H1 (cell line): ENCODE data around the gene FGF12. TPM values are rescaled to one million over a fixed set of nuclear protein-coding genes. Genes with fewer than 3 reads are reported as not detected.

Source experiments
- CBX5 ChIP-seq: fragments of 300-800, 300-1000 bp; sonication (generic); IDR thresholded peaks from 2 replicates; pipeline ENCODE4 v1.7.1; 2016; ENCODE audit warnings: antibody characterized with exemption, low read length, low read depth
- EGR1 ChIP-seq: IDR thresholded peaks from 2 replicates; pipeline ENCODE4 v1.6.1; 2011; ENCODE audit warnings: low read depth, low read length, borderline replicate concordance
- GABPA ChIP-seq: IDR thresholded peaks from 2 replicates; pipeline ENCODE4 v1.6.1; 2011; ENCODE audit warnings: mild to moderate bottlenecking, low read length, moderate library complexity, borderline replicate concordance; ENCODE audit not compliant: insufficient read depth
- KDM4A ChIP-seq: IDR thresholded peaks from one replicate; pipeline ENCODE4 v1.7.1; 2012; ENCODE audit warnings: low read depth, mild to moderate bottlenecking, moderate library complexity, low read length, inconsistent platforms; ENCODE audit not compliant: severe bottlenecking
- PHF8 ChIP-seq: fragments of 200-600 bp; sonication (generic); conservative IDR thresholded peaks from 2 replicates; pipeline ENCODE4 v1.7.1; 2012; ENCODE audit warnings: low read depth, mild to moderate bottlenecking, inconsistent platforms, low read length, moderate library complexity
- RXRA ChIP-seq: IDR thresholded peaks from 2 replicates; pipeline ENCODE4 v1.6.1; 2011; ENCODE audit warnings: low read depth, mild to moderate bottlenecking, low read length, moderate library complexity; ENCODE audit not compliant: insufficient read depth
- SIX5 ChIP-seq: IDR thresholded peaks from 2 replicates; pipeline ENCODE4 v1.6.1; 2011; ENCODE audit warnings: mild to moderate bottlenecking, low read depth, low read length
- SP1 ChIP-seq: IDR thresholded peaks from 2 replicates; pipeline ENCODE4 v1.6.1; 2011; ENCODE audit warnings: low read depth, low read length
- TEAD4 ChIP-seq: IDR thresholded peaks from 2 replicates; pipeline ENCODE4 v1.6.1; 2012; ENCODE audit warnings: low read depth, low read length, inconsistent platforms, mixed read lengths
- polyA plus RNA-seq, 7 experiments: library from polyadenylated mRNA; depleted of rRNA in 3 of 7; stranded (reverse) in 5 of 7; unstranded in 2 of 7; fragments of >200 nt in 5 of 7; fragments of 200-250 nt in 2 of 7; gene quantifications; 1 replicate in 5 of 7; 2 replicates in 1 of 7; 4 replicates in 1 of 7; pipeline versions ENCODE4 v1.2.1 to v1.2.3, GENCODE V29; 2011 to 2013; ENCODE audit warnings: missing spikeins in 2 of 7, mixed read lengths in 2 of 7
- total RNA-seq: library from RNA; stranded (reverse); fragmentation: NEBNext Ultra II Directional; extraction: Animal tissue kit (Norgen Biotek cat#: 25700); gene quantifications from 2 replicates; pipeline ENCODE4 v1.2.1, GENCODE V29; 2021

The FGF12 gene
- total and polyA plus RNA-seq, 2 of the 8 experiments (the other 6 are each of a cell fraction or from before 2014, with no cell fraction given) = 4.1 to 16.6 TPM

DNA sequence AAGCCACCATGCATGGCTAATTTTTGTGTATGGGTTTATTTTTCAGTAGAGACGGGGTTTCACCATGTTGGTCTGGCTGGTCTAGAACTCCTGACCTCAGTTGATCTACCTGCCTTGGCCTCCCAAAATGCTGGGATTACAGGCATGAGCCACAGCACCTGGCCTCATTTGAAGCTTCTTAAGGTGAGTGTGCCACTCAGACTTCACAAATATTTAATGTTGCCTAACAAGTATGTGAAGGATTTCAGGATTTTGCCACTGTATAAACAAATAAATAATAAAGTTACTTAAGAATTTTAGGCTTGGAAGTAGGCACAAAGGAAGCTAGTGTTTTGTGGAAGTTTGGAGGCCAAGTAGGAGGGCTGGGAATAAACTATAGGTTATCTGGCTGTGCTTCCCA is 73.5 kb downstream of the FGF12 start (continued):
- TF ChIP-seq PHF8 (no peak), SP1 (no peak), EGR1 (no peak), KDM4A (no peak), TEAD4 (no peak), RXRA (no peak), CBX5 (no peak), SIX5 (no peak), GABPA (no peak)
